Ovary (tissue), 9 donors: ENCODE data around the gene OOSP4A. TPM values are rescaled to one million over a fixed set of nuclear protein-coding genes. Genes with fewer than 3 reads are reported as not detected.

Experiments used
- DNase-seq, 5 donors: peaks; one replicate each; pipeline ENCODE4 v3.0.0-alpha.2; 2019 to 2020
- H3K27ac ChIP-seq, 2 donors: fragments of 200-600 bp; one replicate each; pipeline versions ENCODE4 v1.5.1 to v1.8.0; 2019 to 2022
- H3K27me3 ChIP-seq: fragments of 200-600 bp; one replicate; pipeline ENCODE4 v1.8.0; 2022
- H3K36me3 ChIP-seq: fragments of 200-600 bp; sonication (generic); one replicate; pipeline ENCODE4 v1.5.1; 2019
- H3K4me1 ChIP-seq: one replicate; pipeline ENCODE4 v1.8.1; 2013; ENCODE audit warnings: mild to moderate bottlenecking, moderate library complexity; ENCODE audit not compliant: insufficient read depth
- H3K4me3 ChIP-seq: fragments of 200-600 bp; sonication (generic); one replicate; pipeline ENCODE4 v1.5.1; 2017
- H3K9me3 ChIP-seq, 2 donors: fragments of 200-600 bp in 1 of 2; sonication (generic) in 1 of 2; one replicate each; pipeline versions ENCODE4 v1.5.1 to v1.8.1; 2013 to 2019; ENCODE audit warnings: mild to moderate bottlenecking in 1 of 2, moderate library complexity in 1 of 2
- EP300 ChIP-seq: sonication (generic); formaldehyde crosslinking; IDR thresholded peaks from one replicate; pipeline ENCODE4 v1.6.1; 2017; ENCODE audit warnings: antibody characterized with exemption
- POLR2A ChIP-seq: fragments of 450-650 bp; IDR thresholded peaks from one replicate; pipeline ENCODE4 v1.6.1; 2017; ENCODE audit warnings: antibody characterized with exemption, mild to moderate bottlenecking, moderate library complexity
- WGBS, 3 donors: extraction: QIAGEN DNeasy Blood & Tissue Kit in 1 of 3; methylation state at CpG; one replicate each; pipeline versions ENCODE4 v1.1.5 to v1.1.7; 2013 to 2017; 5-methylcytosine and 5-hydroxymethylcytosine counted together
- intact Hi-C, 4 donors: fragments of 100-400 bp; cut with DNase I; formaldehyde crosslinking; loops; one replicate each; pipeline versions ENCODE4 v1.11.0 to v1.15.1; 2022 to 2023
- polyA plus RNA-seq, 2 donors: library from polyadenylated mRNA; stranded (reverse); fragments of 200-250 nt in 1 of 2; fragments of 350-450 nt in 1 of 2; fragmentation: Illumina TruSeq in 1 of 2; extraction: RNeasy Lipid Tissue Mini Kit (QIAGEN cat#74804) in 1 of 2; gene quantifications; one replicate each; pipeline ENCODE4 v1.2.3, GENCODE V29; 2013 to 2014
- total RNA-seq, 7 donors: library from RNA; depleted of rRNA in 2 of 7; stranded (reverse); fragments of >200 nt in 2 of 7; fragmentation: NEBNext Ultra II Directional in 3 of 7; extraction: Animal tissue kit (Norgen Biotek cat#: 25700) in 3 of 7; gene quantifications; one replicate each; pipeline versions ENCODE4 v1.1.0 to v1.2.4, GENCODE V29; 2016 to 2023
- TF ChIP-seq, protein P1 (sequence below), 3 donors: fragments of 450-650 bp in 2 of 3; fragments of 200-600 bp in 1 of 3; IDR thresholded peaks; one replicate each; pipeline versions ENCODE4 v1.5.1 to v1.8.0; 2016 to 2022; ENCODE audit warnings: antibody characterized with exemption in 3 of 3, mild to moderate bottlenecking in 1 of 3
- donor health status: DM: no; HTN: no; CAD: no; lungs with moderate emphysema.
- donor health status: DM: no; HTN: no; CAD: no.
- donor health status: Bipolar disorder and iron deficiency.
- donor health status: DM: yes; HTN: yes; CAD: no.
- donor health status: DM: no; HTN: no; CAD: no.
- donor health status: DM: yes; HTN: yes; CAD: no.

Gene OOSP4A
- total and polyA plus RNA-seq, 9 donors, result 0.29 TPM; not detected in 8

DNA sequence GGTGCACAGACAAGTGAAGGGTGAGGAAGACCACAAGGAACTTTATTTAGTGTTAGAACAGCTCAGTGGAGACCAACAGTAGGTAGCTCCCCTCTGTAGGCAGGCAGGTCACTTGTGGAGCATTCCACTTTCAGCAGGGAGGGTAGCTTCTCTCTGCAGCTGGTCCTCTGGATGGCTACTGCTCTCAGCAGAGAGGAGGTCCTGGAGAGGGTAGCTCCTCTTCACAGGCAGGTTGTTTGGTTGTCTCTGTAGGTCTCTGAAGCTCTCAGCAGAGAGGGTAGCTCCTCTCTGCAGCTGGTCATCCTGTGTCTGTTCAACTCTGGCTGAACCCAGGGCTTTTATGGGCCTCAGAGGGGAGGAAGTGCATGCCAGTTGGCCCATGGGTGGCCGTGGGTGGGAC, 32.1 kb upstream of the OOSP4A start:
- peaks cover 0 to 5% of the 10 kb centered on the region in 2 donors for H3K9me3 ChIP-seq
- intact Hi-C loops, result no loop called here
- no peaks in the 10 kb centered on the region for H3K4me1 ChIP-seq
- no peaks in the 10 kb centered on the region for H3K27me3 ChIP-seq
- no peak for DNase-seq
- no peak for TF ChIP-seq EP300
- TF ChIP-seq, protein P1, sequence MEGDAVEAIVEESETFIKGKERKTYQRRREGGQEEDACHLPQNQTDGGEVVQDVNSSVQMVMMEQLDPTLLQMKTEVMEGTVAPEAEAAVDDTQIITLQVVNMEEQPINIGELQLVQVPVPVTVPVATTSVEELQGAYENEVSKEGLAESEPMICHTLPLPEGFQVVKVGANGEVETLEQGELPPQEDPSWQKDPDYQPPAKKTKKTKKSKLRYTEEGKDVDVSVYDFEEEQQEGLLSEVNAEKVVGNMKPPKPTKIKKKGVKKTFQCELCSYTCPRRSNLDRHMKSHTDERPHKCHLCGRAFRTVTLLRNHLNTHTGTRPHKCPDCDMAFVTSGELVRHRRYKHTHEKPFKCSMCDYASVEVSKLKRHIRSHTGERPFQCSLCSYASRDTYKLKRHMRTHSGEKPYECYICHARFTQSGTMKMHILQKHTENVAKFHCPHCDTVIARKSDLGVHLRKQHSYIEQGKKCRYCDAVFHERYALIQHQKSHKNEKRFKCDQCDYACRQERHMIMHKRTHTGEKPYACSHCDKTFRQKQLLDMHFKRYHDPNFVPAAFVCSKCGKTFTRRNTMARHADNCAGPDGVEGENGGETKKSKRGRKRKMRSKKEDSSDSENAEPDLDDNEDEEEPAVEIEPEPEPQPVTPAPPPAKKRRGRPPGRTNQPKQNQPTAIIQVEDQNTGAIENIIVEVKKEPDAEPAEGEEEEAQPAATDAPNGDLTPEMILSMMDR (IDR thresholded peaks at IDR 0.05), result no peak
- TF ChIP-seq POLR2A, result no peak
- H3K36me3 ChIP-seq, result no peaks in the 10 kb centered on the region
- H3K4me3 ChIP-seq, result no peak overlapping the region
- WGBS, 3 donors, result 71 to 82% (median 79%) methylated on average over 1 of the region's 1 CpG
- H3K27ac ChIP-seq, result no peak overlapping the region

DNA sequence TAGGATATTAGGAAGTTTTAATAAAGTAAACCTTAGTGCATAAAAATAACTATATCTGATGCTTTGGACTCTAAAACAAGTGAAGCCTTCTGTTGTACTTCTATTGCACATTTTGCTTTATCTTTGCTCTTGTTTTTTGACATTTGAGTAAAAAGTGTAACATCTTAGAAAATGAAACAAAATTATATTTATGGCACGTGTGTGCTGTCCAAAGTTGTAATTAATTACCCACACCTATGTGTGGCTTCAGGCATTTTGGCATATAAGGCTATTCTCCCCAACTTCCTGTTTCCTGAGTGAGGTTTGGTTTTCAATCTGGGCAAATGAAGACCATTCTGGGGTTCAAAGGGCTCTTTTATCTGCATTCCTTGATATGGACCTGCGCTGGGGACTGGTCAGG, 25.7 kb upstream of the OOSP4A start, which contains the start of gene OOSP1:
Gene OOSP1, plus strand, starts transcription at position 301 of the 400 bp plus-strand sequence. Its CDS starts 23 bp downstream, at position 324.
- intact Hi-C loops, result no loop called here
- Histone ChIP-seq H3K36me3 (no peaks in the 10 kb centered on the region), H3K4me3 (no peak within 1 kb of the TSS), H3K4me1 (no peaks in the 10 kb centered on the region), H3K9me3 (no peaks in the 10 kb centered on the region), H3K27ac (no peak within 1 kb of the TSS), H3K27me3 (no peaks in the 10 kb centered on the region)
- no peak for TF ChIP-seq POLR2A
- TF ChIP-seq, protein P1 (IDR thresholded peaks at IDR 0.05), result no peak
- TF ChIP-seq EP300, result no peak
- DNase-seq, result no peak
- 51 to 60% (median 56%) methylated on average over 2 of the region's 2 CpGs for WGBS, 3 donors

DNA sequence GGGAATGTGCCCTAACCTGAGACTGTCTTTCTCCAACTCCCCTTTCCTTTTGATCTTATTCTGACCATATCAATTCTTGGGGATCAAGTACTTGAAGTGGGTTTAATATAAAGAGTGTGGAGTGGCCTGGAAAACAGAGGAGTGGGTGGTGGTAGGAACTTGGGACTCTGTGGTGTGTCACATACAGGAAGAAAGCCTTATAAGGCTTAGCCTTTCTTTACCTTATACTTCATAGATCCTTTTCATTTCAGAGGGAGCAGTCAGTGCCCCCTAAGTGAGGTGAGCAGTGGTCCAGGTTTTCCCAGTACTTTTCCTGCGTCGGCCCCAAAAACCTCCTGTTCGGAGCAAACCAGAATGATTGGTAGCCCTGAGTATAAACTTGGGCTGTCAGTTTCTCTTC, 25.1 kb upstream of the OOSP4A start:
- intact Hi-C loops, result no loop called here
- H3K4me3 ChIP-seq, result no peak overlapping the region
- no peaks in the 10 kb centered on the region for H3K4me1 ChIP-seq
- no peaks in the 10 kb centered on the region for H3K27me3 ChIP-seq
- WGBS, 3 donors, result 96 to 98% (median 98%) methylated on average over 3 of the region's 3 CpGs
- H3K9me3 ChIP-seq, result no peaks in the 10 kb centered on the region
- TF ChIP-seq EP300 (no peak), POLR2A (no peak)
- TF ChIP-seq, protein P1 (IDR thresholded peaks at IDR 0.05), result no peak
- no peaks in the 10 kb centered on the region for H3K36me3 ChIP-seq
- H3K27ac ChIP-seq, result no peak overlapping the region
- DNase-seq, result no peak

DNA sequence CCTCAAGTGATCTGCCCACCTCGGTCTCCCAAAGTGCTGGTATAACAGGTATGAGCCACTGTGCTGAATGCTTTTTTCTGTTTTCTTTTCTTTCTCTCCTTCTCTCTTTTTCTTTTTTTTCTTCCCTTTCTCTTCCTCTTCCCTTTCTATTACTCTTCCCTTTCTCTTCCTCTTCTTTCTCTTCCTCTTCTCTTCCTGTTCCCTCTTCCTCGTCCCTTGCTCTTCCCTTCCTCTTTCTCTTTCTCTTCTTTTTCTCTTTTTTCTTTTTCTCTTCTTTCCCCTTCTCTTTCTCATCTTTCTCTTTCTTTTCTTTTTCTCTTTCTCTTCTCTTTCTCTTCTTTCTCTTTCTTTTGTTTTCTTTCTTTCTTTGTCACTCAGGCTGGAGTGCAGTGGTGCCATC, 24.4 kb upstream of the OOSP4A start:
- Histone ChIP-seq H3K4me3 (no peak overlapping the region), H3K27ac (no peak overlapping the region), H3K9me3 (no peaks in the 10 kb centered on the region), H3K27me3 (no peaks in the 10 kb centered on the region), H3K4me1 (no peaks in the 10 kb centered on the region), H3K36me3 (no peaks in the 10 kb centered on the region)
- intact Hi-C loops, result no loop called here
- 83 to 95% (median 92%) methylated on average over 2 of the region's 2 CpGs for WGBS, 3 donors
- DNase-seq, result no peak
- TF ChIP-seq, protein P1 (IDR thresholded peaks at IDR 0.05), result no peak
- TF ChIP-seq POLR2A (no peak), EP300 (no peak)
